Umbilical cord (tissue), 2 donors: ENCODE measurements around the gene ELFN2. TPM values are rescaled to one million over a fixed set of nuclear protein-coding genes. Genes with fewer than 3 reads are reported as not detected.
"Not testable (repeated sequence)": the region's sequence is repeated elsewhere in the genome, so short reads cannot be mapped to it uniquely, and the experiment has no call there.

Experiments
- DNase-seq: peaks from one replicate; pipeline ENCODE4 v3.0.0-alpha.2; 2015; ENCODE audit warnings: low spot score
- total RNA-seq: library from RNA; depleted of rRNA; stranded (reverse); fragments of >200 nt; gene quantifications from one replicate; pipeline ENCODE4 v1.2.3, GENCODE V29; 2014; ENCODE audit warnings: low replicate concordance; ENCODE audit not compliant: insufficient read depth

The ELFN2 gene
- total RNA-seq, 1 donor from 2014 or later = 0.24 TPM

DNA sequence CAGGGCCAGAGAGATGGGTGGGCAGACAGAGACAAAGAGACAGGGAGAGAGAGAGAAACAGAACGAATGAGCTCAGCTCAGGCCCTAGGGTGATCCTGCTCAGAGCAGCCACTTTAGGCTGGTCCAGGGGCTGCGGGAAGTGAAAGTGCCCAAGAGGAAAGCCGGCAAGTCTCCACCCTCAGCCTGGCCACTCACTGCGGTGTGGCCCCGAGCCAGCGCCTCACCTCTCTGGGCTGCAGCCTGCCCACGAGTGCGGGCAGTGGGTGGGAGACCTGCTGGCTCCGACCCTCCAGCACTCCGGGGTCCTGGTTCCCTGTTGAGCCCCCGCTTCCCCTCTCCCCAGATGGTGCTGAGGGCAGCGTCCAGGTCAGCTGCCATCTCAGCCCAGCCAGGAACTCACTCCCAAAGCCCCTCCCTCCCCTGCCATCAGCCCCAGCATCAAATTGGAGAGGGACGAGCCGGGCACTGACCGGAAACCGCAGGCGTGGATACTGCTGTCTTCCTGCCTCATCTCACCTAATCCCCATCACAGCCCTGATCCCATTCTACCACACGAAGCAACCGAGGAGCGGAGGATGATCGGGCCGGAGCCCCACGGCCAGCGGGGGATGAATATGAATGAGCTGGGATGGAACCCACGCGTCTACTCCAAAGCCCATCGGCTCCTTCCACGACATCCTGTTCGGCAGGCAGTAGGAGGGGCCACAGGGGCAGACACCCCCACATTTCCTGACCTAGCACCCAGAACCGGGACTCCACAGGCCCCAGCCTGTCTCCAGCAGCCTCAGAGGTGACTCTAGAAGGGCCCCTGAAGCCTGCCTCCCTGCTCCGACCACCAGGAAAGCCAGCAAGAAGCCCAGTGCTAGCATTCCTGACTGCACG is 16.9 kb downstream of the ELFN2 start:
- no peak for DNase-seq

DNA sequence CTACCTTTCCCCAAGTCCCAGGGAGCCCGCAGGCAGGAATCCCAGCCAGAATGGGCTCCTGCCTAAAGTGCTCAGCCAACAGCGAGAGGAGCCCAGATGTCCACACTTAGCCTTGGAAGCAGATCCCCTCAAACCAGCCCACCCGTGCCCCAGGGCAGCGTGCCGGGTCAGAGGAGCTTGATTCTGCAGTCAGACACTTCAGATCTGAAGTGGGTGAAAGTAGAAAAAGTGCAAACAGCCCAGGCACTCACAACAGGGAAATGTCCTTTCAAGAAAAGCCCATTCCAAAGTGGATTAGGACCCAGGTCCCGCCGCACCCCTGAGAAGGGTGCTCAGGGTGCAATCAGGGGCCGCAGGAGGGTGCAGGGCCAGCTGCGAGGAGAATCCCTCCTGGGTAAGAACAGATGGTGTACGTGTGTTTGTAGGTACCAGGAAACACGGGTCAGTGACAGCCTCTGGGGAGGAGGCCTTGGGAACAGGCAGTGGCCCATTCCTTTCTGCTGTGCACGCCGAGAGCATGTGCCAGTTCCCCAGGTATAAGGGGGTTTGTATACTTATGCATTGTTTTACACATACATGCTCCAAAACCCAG is 17.7 kb downstream of the ELFN2 start:
- DNase-seq = no peak

DNA sequence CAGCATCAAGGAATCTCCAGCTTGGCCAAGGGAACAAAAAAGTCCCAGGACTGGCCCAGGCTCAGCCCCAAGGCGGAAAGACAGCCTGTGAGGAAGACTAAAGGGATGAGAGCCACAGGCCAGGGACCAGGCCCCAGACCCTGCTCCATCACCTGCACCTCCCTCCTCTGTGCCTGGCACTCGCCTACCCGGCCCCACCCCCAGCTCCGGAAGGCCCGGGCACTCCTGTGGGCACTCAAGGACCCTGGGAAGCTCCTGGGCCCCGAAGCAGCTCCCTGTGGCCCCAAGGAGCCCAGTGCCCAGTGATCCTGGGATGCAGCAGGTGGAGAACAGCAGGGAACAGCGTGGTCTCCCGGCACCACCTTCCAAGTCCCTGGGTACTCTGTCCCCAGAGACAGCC is 18.2 kb downstream of the ELFN2 start:
- DNase-seq = no peak

DNA sequence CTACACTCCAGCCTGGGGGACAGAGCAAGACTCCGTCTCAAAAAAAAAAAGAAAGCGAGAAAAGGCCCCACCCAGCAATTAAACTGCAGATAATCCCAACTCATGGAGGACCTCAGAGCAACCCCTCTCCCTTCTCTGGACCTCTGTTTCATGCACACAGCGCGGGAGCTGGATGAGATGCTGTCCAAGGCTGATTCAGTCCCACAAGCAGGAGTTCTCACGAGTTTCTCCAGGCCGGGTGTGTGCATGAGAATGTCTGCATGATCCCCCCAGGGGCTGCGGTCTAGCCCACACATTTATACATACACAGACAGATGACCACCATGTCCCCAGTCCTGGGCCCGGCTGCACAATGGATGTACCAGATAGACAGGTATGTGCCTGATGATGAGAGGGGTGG is 19.4 kb downstream of the ELFN2 start:
- DNase-seq = no peak

DNA sequence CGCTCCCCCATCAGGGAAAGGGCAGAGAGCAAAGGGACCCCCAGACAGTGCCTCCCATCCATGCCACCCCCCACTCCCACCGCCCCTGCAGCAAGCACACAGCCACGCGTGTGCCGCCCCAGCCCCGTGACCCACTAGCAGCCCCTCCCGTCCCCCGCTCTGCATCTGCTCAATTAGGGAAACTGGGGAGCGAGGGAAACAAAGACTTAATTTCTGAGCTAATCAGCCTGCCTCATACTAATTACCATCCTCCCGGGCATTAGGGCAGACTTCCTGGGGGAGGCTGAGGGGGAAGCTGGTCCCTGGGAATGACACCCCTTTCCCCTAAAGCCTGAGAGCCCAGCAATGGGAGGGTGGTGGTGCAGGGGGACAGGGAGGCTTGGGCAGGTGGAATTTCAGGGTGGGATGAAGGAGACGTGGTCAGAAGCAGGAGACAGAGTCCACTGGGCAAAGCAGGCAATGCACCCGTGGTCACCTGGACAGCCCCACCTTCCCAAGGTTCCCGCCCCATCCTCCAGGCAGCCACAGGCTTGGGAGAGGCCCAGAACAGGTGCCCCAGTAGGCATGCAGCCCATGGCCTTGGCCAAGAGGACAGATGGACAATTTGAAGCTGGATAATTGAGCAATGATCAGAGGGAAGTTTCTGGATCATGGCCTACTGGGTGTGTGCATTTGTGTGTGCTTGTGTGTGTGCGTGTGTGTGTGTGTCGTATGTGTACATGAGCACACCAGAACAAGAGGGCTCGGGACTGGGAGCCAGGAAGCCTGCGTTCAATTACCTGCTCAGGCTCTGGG is 20.6 kb downstream of the ELFN2 start:
- DNase-seq = no peak

DNA sequence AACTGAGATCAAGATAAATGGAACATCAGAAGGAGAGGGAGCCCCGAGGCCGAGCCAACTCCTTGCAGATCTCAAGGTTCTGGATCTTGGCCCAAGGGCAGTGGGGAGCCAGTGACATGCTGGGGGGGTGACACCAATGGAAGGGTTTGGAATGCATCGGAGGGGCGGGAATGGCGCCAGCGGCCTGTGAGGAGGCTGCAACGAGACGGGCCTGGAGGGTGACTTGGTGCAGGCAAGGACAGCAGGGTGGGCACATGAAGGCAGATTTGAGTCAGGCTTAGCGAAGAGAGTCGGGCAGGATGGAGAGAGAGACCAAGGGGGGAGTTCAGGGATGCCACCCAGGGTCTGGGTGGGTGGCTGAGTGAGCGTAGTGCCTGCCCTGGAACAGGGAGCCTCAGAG is 23.2 kb downstream of the ELFN2 start:
- no peak for DNase-seq

DNA sequence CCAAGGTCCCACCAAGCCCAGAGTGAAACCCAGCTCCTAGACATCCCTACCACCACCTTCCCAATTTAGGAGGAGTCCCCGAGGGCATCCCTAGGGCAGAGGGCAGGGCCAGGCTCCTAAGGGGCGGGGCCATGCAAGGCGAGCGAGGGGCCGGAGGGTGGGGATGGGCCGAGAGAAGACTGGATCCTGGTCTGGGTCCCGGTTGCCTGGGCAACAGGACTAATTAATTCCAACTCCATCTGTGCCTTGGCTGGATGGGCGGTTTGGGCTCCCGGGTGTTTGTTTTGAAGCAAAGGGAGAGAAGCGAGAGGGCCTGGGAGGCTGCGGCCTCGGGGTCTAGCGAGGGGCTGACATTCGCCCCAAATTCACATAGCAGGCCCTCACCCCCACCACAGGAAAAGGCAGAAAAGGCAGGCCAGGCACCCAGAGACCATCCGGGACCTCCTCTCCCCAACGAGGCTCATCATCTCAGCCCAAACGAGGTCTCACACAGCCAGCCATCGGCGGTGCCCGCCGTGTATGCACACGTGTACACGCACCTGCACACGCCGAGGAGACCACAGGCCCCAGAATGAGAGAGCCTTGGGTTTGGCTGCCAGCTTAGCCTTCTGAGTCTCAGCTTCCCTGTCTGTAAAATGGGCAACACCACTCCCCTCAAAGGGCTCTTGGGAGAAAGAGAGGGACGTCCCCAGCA is 23.9 kb downstream of the ELFN2 start:
- DNase-seq = no peak

DNA sequence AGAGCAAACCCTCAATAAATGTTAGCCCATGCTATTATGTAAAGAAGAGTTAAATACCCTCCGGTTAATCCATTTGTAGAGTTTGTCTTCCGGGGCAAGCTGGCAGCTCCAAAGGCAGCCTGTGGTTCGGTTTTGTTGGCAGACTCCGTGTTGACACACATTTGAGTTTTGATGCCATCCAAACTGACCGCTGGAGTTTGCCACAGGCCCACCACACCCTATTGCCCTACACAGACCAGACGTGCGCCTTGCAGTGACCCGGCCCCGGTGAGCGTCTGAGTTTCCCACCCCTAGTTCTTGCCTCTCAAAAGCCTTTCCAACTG is 25.1 kb downstream of the ELFN2 start:
- no peak for DNase-seq

DNA sequence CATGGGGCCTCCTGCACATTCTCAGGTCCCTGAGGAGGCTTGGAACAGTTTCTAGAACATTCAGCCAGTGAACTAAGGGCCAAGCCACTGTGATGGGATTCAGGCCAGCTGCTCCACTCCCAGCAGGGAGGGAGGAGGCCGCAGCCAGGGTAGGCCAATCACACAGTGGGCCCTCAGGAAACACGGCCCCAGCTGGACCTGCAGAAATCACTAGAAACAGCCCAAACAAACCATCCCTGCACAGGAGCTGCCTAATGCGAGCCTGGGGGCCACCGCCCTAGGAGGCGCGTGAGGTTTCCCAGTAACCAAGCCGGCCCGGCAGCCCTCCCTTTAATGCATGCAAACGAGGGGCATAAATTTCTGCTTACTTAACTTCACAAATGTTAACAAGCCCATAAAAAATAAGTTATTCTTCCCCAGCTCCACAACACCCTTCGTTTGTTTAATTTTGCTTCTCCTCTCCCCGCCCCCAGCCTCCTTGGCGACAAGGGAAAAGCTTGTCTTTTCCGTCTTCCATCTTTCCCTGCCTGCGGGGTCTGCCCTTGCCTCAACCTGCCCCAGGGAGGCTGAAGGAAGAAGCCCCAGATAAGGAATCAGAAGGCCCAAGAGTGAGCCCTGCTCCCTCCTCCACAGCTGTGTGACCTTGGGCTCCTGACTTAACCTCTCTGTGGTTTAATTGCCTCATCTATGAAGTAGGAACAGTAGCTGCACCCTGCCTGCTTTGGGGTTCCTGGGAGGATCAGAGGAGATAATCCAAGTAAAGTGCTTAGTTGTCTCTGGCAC is 25.7 kb downstream of the ELFN2 start:
- DNase-seq = peak; percentile 42

DNA sequence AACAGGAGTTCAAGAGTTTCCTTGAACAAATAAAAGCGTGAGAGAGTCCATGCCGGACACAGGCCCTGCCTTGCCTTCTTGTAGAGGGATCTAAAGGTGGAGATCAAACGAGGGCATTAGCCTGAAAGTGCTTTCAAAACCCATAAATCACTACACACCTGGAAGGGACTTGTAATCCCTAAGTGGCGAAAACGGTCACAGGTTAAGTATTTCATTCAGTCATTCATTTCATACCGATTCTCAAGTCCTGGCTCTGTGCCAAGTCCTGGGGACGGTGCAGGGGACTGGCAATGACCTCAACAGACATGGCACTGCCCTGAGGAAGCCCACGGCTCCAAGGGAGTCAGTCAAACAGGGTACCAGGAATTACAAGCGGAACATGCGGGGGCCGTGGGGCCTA is 26.6 kb downstream of the ELFN2 start:
- no peak for DNase-seq

DNA sequence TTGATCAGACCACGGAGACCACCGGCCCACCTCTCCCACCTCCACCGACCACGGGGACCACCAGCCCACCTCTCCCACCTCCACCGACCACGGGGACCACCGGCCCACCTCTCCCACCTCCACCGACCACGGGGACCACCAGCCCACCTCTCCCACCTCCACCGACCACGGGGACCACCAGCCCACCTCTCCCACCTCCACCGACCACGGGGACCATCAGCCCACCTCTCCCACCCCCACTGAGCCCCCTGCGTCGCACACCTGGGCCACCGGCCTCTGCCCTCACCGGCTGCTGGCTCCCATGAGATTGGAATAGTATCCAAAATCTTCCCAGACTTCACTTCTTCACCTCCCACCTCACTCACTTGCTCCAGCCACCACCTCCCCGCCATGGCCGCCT is 27.8 kb downstream of the ELFN2 start:
- not testable (repeated sequence) for DNase-seq

DNA sequence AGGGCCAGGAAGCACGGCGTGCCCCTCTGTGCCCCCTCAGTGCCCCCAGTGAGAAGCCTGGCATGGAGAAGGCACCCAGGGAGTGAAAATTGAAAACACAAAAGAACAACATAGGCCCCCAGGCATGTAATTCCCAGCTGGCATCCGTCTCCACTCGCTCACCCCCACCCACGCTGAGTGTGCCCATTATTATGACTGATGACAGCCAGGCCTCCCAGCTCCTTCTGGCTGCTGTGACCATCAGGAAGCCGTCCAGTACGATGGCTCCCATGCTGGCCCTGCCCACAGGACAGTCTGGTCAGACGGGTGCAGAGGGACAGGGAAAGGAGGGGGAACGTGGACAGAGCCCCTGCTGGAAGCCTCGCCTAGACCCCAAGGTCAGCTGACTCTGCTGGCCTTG is 30.1 kb downstream of the ELFN2 start:
- no peak for DNase-seq

DNA sequence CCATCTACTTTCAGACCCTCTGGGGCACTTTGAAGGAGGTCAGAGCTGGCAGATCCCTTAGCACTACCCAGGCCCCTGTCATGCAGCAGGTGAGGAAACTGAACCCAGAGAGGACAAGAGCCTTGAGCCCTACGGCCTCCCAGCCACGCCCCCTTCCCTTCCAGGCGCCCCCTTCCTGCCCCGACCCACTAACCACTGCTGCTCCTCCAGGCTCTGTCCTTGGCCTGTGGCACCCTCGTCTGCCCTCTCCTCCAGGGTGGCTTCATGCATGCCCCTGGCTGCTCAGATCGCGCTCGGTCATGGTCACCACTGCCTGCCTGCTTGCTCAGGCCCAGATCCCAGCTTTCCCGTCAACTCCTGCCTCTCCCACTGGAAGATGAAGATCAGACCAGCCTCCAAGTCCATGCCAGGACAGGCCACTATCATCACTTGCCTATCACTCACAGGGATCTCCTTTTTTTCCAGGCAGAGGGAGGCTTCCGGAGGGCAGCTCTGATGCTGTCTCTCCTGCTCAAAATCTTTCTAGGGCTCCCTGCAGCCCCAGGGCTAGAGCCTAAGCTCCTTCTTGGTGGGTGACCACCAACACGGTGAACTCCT is 30.7 kb downstream of the ELFN2 start:
- no peak for DNase-seq

DNA sequence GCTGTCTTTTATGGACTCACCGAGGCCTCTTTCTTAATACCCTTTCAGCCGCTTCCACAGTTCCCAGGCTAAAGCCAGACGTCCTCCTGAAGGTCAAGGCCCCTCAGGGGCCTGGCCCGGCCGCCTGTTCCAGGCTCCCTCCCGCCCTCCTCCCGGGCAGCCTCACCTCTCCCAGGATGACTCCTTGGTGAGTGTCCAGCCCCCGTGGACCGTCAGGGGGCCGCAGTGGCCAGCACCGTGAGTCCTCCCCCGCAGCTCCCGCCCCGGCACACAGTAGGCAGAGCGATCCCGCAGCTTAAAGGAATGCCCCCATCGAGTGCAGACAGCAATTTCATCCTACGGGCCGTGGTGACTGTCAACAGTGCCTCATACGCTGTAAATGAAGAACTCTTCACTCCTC is 32.9 kb downstream of the ELFN2 start:
- peak; percentile 8 for DNase-seq

DNA sequence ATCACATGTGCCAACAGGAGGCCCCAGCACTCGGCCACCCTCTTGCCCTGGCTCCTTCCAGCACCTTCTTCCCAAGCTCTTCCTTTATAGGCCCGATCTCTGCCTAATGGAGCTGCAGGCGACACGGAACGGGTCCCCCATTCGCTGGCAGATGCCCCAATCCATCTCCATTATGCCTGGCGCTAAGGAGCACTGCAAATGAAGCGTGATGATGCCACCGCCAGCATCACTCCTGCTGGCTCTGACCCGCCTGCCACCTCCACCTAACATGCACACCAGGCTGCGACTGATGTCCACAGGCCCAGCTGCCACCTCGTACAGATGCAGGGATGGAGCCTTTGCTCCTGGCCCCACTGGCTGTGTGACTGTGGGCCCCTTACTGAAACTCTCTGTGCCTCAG is 33.5 kb downstream of the ELFN2 start:
- no peak for DNase-seq

DNA sequence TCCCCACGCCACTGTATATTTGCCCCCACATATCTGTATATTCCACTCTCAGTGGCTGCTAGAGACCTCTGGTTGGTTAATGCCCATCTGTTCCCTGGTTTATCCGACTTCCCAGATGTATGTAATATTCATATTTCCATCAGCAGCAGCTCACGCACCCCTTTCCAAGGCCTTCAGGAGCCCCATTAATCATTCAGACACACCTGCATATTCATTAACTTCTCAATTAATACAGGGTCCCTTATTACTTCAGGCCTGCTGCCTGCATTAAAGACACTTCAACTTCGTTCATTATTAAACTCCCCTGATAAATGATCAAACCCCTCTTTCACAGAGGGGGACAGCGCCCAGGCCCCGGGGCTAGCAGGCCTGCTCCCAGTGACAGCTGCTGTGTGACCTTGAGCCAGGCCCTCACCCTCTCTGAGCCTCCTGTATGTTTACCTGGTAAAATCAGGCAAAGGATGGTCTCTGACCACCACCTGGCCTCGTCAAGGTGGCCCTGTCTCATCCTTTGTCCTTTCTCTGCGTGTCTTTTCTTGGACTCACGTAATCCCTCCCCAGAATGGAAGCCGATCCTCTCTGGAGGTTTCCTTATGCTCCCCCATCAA is 34.5 kb downstream of the ELFN2 start:
- no peak for DNase-seq

DNA sequence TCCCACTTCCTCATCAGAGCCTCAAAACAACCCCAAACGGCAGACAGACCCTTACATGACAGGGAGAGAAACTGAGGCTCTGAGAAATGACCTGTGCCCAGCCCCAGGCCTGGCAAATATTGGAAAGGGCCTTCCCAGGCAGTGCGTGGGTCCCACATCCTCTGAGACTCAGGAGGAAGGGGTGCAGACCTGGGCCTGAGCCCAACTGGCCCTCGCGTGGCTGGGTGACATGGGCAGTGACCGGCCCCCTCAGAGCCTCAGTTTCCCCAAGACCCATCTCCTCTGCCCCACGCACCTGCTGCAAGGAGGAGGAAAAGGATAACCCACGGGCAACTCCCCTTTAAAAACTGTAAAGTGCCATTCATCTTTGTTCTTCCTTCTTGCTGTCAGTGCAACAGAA is 35.6 kb downstream of the ELFN2 start:
- DNase-seq = no peak

DNA sequence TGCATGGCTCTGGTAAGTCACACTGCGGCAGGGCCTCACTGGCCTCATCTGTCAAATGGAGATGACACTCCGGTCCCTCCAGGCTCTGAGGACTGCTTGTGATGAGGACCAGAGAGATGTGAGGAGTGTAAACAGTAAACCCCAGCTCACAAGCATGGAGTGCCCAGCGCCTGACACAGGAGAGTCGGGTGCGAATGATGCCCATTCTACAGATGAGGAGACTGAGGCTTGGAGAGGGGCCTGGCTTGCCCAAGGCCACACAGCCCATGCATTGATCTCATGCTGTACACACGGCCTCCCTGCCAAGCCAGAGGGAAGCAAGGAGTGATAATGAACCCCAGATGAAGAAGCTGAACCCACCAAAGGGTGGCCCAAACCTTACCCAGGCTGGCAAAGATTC is 37.2 kb downstream of the ELFN2 start:
- no peak for DNase-seq

DNA sequence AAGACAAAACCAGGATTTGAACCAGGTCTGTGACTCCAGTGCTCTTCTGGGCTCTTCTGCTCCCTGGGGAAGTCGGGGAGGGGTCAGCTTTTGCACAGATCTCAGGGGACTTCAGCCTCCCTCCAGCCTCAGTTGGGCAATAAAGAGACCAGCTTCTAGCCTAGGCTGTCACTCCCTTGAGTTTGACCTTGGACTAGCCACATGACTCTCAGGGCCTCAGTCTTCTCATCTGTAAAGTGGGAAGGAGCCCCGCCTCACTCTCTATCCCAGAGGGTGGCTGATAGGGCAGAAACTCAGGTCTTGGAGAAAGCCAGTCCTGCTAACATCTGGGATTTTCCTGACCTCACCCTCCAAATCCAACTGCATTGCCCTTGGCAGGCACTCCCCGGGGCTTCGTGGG is 38.7 kb downstream of the ELFN2 start:
- no peak for DNase-seq

DNA sequence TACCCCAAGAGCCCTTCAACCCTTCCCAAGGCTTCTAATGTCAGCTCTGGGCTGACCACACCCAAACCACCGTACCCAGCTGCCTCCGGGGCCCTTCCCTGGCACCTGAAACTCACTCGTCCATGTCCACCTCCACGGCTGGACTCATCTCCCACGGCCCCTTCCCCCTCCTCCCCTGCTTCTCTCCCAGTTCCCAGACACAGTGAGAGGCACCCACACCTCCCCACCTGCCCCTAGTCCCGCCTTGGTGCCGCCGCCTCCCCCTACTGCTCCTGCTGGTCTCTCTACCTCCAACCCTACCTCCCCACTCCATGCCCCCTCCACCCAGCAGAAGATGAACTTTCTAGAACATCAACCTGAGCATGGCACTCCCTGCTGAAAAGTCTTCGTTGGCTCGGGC is 39.5 kb downstream of the ELFN2 start:
- no peak for DNase-seq

DNA sequence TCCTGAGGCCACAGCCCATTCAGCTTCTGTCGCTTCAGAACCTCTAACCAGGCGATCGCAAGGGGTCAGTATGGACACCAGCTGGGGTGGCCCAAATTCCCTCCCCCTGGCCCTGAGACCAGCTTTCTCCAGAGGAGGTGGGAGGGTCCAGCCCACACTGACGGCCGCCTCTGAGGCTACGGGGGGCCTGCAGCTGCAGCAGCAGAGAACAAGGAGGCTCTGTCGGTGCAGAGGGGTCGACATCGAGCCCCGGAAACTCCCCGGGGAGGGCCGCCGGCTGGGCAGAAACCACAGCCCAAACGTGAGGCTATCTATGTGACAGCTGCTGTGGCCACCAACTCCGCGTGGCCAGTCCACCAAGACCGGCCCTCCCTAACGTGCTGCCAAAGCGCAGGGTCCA is 40.8 kb downstream of the ELFN2 start:
- no peak for DNase-seq
